ENCODE measurements around the gene PPP1R14D.

- TF ChIP-seq CTCF (IDR thresholded peaks at IDR 0.05; ENCODE audit: low read depth, low read length, poor library complexity, severe bottlenecking) (no peak), EZH2phosphoT487 (IDR thresholded peaks at IDR 0.05; ENCODE audit: borderline replicate concordance, low read length) (no peak)
These were observed 2.4 kb upstream of the PPP1R14D start for GRCh38 chr15:40830884-40831283.

Measured in DOHH2 (cell line).